KOPT-K1 (cell line): Measurements from ENCODE around the gene ALX3.

Experiments
- H3K27ac ChIP-seq: fragments of 200-600 bp; sonication (generic); 2 replicates; pipeline ENCODE4 v1.5.1; 2016; ENCODE audit warnings: antibody characterized with exemption, mild to moderate bottlenecking, low read depth, low read length; ENCODE audit not compliant: poor library complexity, severe bottlenecking
- H3K36me3 ChIP-seq: fragments of 200-600 bp; sonication (generic); 2 replicates; pipeline ENCODE4 v1.5.1; 2017; ENCODE audit warnings: antibody characterized with exemption, mild to moderate bottlenecking, low read length, moderate library complexity; ENCODE audit not compliant: insufficient read depth
- H3K9me3 ChIP-seq: fragments of 200-600 bp; sonication (generic); 2 replicates; pipeline ENCODE4 v1.5.1; 2017; ENCODE audit warnings: antibody characterized with exemption, low read length, mild to moderate bottlenecking; ENCODE audit not compliant: insufficient read depth, poor library complexity, severe bottlenecking

ALX3 gene

GRCh38 chr1:110097507-110098221 lies 27.2 kb upstream of the ALX3 start:
- H3K9me3 ChIP-seq = no peaks in the 10 kb centered on the region
- no peaks in the 10 kb centered on the region for H3K36me3 ChIP-seq
- no peak overlapping the region for H3K27ac ChIP-seq

DNA sequence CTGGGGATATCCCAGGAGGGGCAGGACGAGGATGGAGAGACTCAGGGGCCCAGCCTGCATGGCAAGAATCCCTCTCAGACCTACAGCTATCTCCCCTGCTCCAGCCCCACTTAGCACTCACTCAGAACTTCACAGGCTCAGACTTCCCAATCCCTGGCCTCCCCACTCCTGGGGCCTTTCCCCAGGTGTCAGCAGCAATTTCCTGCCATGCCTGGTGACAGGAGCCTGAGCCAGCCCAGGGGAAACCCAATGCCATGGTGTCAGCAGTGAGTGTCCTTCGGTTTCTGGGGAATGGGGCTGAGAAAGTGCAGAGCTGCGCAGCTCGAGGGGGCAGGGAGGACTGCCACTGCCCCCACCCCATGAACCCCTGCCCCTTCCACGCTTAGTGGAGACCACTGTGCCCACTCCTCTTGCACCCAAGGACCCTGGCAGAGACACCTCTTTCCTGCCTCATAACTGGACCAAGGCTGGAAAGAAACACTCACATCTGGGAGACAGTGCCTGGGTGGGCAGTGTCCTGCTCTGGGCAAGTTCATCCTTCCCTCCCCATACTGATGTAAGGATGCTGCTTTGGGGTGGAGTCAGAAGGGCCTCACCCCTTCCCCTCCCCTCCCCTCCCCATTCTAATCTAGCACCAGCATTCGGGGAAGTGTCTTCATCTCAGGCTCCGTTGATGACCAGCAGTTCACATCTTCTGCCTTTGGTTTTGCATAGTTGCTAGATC lies 24.6 kb upstream of the ALX3 start:
- Histone ChIP-seq H3K36me3 (no peaks in the 10 kb centered on the region), H3K9me3 (no peaks in the 10 kb centered on the region), H3K27ac (no peak overlapping the region)

DNA sequence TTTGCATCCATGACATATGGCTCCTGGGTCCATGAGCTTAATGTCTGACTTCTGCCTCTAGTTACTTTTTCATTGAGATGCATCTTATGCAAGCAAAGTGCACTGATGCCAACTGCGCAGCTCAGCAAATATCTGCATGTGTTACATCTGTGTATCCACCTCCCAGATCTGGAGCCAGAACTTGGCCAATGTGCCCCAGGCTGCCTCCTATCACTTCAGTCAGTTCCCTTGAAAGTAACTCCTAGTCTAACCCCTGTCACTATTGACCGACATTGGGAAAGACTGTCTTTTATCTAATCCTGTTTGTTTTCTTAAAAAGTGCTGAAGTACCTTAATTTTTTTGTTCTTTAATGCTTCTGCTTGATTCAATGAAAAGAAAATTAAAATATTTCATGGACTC lies 22.5 kb upstream of the ALX3 start:
- no peaks in the 10 kb centered on the region for H3K36me3 ChIP-seq
- no peaks in the 10 kb centered on the region for H3K9me3 ChIP-seq
- no peak overlapping the region for H3K27ac ChIP-seq

DNA sequence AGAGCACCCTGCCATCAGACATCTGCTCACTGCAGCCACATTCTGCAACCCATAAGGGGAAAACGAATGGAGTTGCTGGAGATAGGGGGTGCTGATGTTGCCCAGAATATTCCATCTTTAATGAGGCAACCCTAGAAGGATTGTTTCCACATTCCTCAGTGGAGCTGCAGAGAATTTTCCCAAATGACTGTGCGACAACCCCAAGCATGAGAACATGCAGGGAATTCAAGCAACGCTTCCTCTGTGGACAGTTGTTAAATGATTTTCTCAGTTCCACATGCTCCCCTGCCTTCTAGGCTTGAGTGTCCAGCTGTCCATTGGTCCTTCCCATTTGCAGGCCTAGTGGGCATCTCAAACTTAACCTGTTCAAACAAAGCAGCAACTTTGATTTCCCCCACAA lies 21.3 kb upstream of the ALX3 start:
- Histone ChIP-seq H3K36me3 (no peaks in the 10 kb centered on the region), H3K9me3 (no peaks in the 10 kb centered on the region), H3K27ac (no peak overlapping the region)

DNA sequence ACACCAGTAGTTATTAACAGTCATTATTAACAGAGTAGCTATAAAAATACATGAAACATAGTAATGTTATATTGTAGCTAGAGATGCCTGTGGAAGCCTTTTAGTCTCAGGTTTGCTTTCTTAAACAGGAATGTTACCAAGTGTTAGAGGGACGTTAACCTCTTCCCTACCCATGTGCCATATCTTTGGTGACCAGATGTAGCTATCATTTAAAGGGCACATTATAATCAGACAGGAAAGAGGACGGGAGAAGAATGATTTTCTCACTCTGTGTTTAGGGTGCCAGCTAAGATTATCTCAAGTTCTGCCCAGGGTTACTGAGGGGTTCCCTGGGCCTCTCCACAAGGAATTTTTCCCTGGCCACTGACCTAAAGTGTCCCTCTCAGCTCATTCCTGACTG lies 20.9 kb upstream of the ALX3 start:
- Histone ChIP-seq H3K9me3 (no peaks in the 10 kb centered on the region), H3K36me3 (no peaks in the 10 kb centered on the region), H3K27ac (no peak overlapping the region)

GRCh38 chr1:110089561-110090275 lies 19.2 kb upstream of the ALX3 start:
- no peaks in the 10 kb centered on the region for H3K36me3 ChIP-seq
- H3K9me3 ChIP-seq = no peaks in the 10 kb centered on the region
- H3K27ac ChIP-seq = no peak overlapping the region

- no peaks in the 10 kb centered on the region for H3K36me3 ChIP-seq
- H3K27ac ChIP-seq = no peak overlapping the region
Measured at GRCh38 chr1:110088739-110089316, 18.4 kb upstream of the ALX3 start.

GRCh38 chr1:110087812-110088738 lies 17.6 kb upstream of the ALX3 start:
- Histone ChIP-seq H3K9me3 (no peaks in the 10 kb centered on the region), H3K27ac (no peak overlapping the region)

More at GRCh38 chr1:110088739-110089316, 18.4 kb upstream of the ALX3 start:
- no peaks in the 10 kb centered on the region for H3K9me3 ChIP-seq

GRCh38 chr1:110086961-110087360 lies 16.5 kb upstream of the ALX3 start:
- Histone ChIP-seq H3K9me3 (no peaks in the 10 kb centered on the region), H3K27ac (no peak overlapping the region), H3K36me3 (no peaks in the 10 kb centered on the region)

More at GRCh38 chr1:110087812-110088738, 17.6 kb upstream of the ALX3 start:
- H3K36me3 ChIP-seq = no peaks in the 10 kb centered on the region

GRCh38 chr1:110085671-110086070 lies 15.2 kb upstream of the ALX3 start:
- H3K27ac ChIP-seq = no peak overlapping the region
- no peaks in the 10 kb centered on the region for H3K9me3 ChIP-seq
- no peaks in the 10 kb centered on the region for H3K36me3 ChIP-seq

DNA sequence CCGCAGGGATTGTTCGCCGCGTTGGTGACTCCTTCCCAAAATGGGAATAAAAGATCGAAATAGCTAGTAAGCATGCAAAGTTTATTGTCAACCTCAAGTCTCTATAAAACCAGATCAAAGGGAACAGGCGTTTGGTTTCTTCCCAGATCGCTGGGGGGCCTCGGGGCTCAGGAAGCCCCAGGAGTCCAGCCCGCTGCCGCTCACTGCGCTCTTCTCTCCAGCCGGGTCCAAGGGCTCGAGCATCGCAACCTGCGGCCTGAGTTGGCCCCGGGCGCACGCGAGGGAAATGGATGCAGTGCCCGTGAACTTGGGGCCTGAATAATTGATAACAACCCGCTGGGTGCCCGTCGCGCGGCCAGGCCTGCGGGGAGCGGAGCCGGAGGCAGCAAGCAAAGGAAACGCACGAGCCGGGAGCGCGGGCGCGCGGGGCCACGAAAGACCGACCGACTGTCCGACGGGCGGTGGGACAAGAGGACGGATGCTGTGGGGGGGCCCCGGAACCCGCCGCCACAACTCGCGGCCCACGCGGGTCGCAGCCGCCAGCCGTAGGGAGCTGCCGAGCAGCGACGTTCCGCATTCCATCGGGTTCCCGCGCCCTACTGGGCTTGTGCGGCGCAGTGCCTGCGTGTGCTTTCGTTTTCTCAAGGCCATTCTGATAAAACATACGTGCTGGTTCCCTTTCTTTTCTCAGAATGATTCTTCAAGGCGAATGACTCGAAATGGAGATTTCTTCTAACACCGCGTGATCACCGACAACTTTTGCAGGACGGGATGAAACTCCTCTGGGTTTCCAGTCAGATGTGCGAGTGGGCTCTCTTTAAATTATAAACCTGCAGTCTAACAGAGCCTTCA lies 14.0 kb upstream of the ALX3 start:
- no peaks in the 10 kb centered on the region for H3K9me3 ChIP-seq
- H3K36me3 ChIP-seq = no peaks in the 10 kb centered on the region
- no peak overlapping the region for H3K27ac ChIP-seq

GRCh38 chr1:110083866-110084226 lies 13.4 kb upstream of the ALX3 start:
- no peaks in the 10 kb centered on the region for H3K9me3 ChIP-seq
- no peaks in the 10 kb centered on the region for H3K36me3 ChIP-seq

DNA sequence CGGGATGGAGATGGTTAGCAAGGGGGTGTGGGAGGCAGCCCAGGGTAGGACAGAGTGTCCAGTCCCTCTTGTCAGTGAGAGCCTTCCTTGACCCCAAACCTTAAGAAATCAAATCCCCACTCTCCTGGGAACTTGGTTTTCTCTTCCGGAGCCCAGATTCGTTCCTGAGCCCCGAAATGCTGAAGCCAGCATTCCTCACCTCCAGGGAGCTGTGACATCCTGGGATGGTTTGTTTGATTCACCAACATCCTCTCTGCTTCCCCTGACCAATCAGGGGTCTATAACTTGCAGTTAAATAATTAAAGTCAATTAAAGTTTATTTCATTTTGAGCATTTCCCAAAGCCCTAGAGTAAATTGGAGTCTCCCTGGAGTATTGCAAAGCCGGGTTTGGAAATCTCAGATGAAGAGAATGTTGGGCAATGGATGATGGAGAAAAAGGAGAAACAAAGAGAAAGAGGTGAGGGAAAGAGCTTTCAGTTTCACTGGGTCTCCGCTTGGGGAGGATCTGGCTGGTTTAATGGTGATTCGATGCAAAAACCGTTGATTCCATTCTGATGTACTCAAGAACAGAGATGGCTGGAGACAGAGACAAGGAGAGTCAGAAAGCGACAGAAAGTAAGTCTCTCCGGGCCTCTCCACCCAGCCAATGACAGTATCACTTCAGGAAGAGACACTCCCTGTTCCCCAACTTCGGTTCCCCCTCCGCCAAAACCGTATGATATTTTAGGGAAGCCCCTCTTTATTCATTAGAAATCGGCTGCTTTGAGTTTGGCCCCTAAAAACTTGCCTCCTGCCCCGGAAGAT lies 12.8 kb upstream of the ALX3 start:
- H3K36me3 ChIP-seq = no peaks in the 10 kb centered on the region
- no peak overlapping the region for H3K27ac ChIP-seq
- no peaks in the 10 kb centered on the region for H3K9me3 ChIP-seq

More at GRCh38 chr1:110083866-110084226, 13.4 kb upstream of the ALX3 start:
- no peak overlapping the region for H3K27ac ChIP-seq
